Left renal pelvis (tissue), 4 donors: ENCODE measurements around the gene QRSL1. TPM values are rescaled to one million over a fixed set of nuclear protein-coding genes. Genes with fewer than 3 reads are reported as not detected.

ENCODE experiments used
- polyA plus RNA-seq, 4 donors: library from polyadenylated mRNA; unstranded; fragments of 120-200 nt; gene quantifications; one replicate each; pipeline ENCODE4 v1.2.1, GENCODE V29; 2013; ENCODE audit not compliant: insufficient read length in 4 of 4

Gene QRSL1
- polyA plus RNA-seq, 4 donors, result 12.6 to 23.1 (median 19.1) TPM

Other genes starting within 250 kb of the QRSL1 start
- 10 to 100 TPM in 2 of 4 donors, 1 to 10 TPM in 2; 4.9 to 10.4 (median 10.1) TPM for gene RTN4IP1, start 80 bp upstream of the QRSL1 start, polyA plus RNA-seq